Fibroblast of lung (primary cell): Measurements from ENCODE around the gene C11orf68. TPM values are rescaled to one million over a fixed set of nuclear protein-coding genes. Genes with fewer than 3 reads are reported as not detected.

Experiments used
- DNase-seq, 2 donors: peaks; one replicate each; pipeline versions ENCODE4 v3.0.0 to v3.0.0-alpha.2; 2010; ENCODE audit warnings: low read depth in 2 of 2
- H2AFZ ChIP-seq: 2 replicates; pipeline ENCODE4 v1.5.1; 2012; ENCODE audit warnings: low read length, control low read depth, inconsistent platforms
- H3K27ac ChIP-seq: 2 replicates; pipeline ENCODE4 v1.5.1; 2011; ENCODE audit warnings: low read length, control low read depth; ENCODE audit not compliant: insufficient read depth
- H3K27me3 ChIP-seq: 2 replicates; pipeline ENCODE4 v1.5.1; 2011; ENCODE audit warnings: mild to moderate bottlenecking, low read length; ENCODE audit not compliant: control insufficient read depth, insufficient read depth
- H3K36me3 ChIP-seq: 2 replicates; pipeline ENCODE4 v1.5.1; 2011; ENCODE audit warnings: low read length; ENCODE audit not compliant: control insufficient read depth, insufficient read depth
- H3K4me1 ChIP-seq: 2 replicates; pipeline ENCODE4 v1.5.1; 2011; ENCODE audit warnings: low read length; ENCODE audit not compliant: control insufficient read depth, insufficient read depth; ENCODE audit errors: extremely low read depth
- H3K4me2 ChIP-seq: 2 replicates; pipeline ENCODE4 v1.5.1; 2011; ENCODE audit warnings: low read length, control low read depth; ENCODE audit not compliant: insufficient read depth; ENCODE audit errors: extremely low read depth
- H3K4me3 ChIP-seq, 4 experiments: fragments of 200-600 bp in 1 of 4; sonication (generic) in 1 of 4; replicated peaks in 1 of 4; 2 replicates each; pipeline ENCODE4 v1.5.1; 2011 to 2016; ENCODE audit warnings: low read length in 4 of 4, low read depth in 3 of 4, mild to moderate bottlenecking in 3 of 4, control low read depth in 2 of 4, inconsistent platforms in 1 of 4, mixed read lengths in 1 of 4; ENCODE audit not compliant: insufficient read depth in 1 of 4; ENCODE audit errors: control extremely low read depth in 1 of 4
- H3K79me2 ChIP-seq: 2 replicates; pipeline ENCODE4 v1.5.1; 2012; ENCODE audit warnings: mild to moderate bottlenecking, low read length, inconsistent platforms; ENCODE audit not compliant: control insufficient read depth, insufficient read depth
- H3K9ac ChIP-seq: 2 replicates; pipeline ENCODE4 v1.5.1; 2011; ENCODE audit warnings: mild to moderate bottlenecking, low read length, control low read depth; ENCODE audit not compliant: insufficient read depth
- H3K9me3 ChIP-seq: 2 replicates; pipeline ENCODE4 v1.5.1; 2012; ENCODE audit warnings: low read depth, low read length; ENCODE audit not compliant: control insufficient read depth, insufficient read depth
- H4K20me1 ChIP-seq: 2 replicates; pipeline ENCODE4 v1.5.1; 2011; ENCODE audit warnings: low read length; ENCODE audit not compliant: control insufficient read depth, insufficient read depth; ENCODE audit errors: extremely low read depth
- EZH2 ChIP-seq: IDR thresholded peaks from 2 replicates; pipeline ENCODE4 v1.5.1; 2012; ENCODE audit warnings: low read length, control low read depth, mild to moderate bottlenecking; ENCODE audit errors: missing control alignments
- polyA plus RNA-seq, 2 donors: library from polyadenylated mRNA; depleted of rRNA in 1 of 2; stranded (reverse) in 1 of 2; unstranded in 1 of 2; fragments of >200 nt; gene quantifications; 2 replicates each; pipeline ENCODE4 v1.2.1, GENCODE V29; 2011 to 2012; ENCODE audit warnings: missing spikeins in 1 of 2
- total RNA-seq: library from RNA; depleted of rRNA; stranded (reverse); fragments of >200 nt; gene quantifications from 2 replicates; pipeline ENCODE4 v1.2.1, GENCODE V29; 2014
- TF ChIP-seq, protein P1 (sequence below), 2 donors: IDR thresholded peaks in 1 of 2; conservative IDR thresholded peaks in 1 of 2; 1 replicate in 1 of 2; 2 replicates in 1 of 2; pipeline ENCODE4 v1.5.1; 2011 to 2012; ENCODE audit warnings: low read length in 2 of 2, control low read depth in 1 of 2, inconsistent platforms in 1 of 2, low read depth in 1 of 2, mild to moderate bottlenecking in 1 of 2

The C11orf68 gene
- total and polyA plus RNA-seq, 2 donors (not counting 1 experiment from before 2014, with no cell fraction given), result 26.6 to 27.6 TPM

DNA sequence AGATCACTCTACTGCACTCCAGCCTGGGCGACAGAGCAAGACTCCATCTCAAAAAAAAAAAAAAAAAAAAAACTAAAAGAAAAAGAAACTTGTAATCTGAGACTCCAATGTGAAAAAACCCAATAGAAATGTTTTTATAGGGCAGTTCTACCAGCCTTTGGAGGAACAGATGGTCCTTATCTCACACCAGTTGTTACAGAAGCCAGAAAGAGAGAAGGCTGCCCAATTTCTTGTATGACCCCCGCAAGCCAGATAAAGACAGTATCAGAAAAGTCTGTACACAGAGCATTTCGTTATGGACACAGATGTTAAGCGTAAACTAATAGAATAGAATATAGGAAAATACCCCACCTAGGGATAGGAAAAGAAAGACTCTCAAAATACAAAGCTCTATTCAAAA, 15.2 kb upstream of the C11orf68 start:
- TF ChIP-seq, protein P1, sequence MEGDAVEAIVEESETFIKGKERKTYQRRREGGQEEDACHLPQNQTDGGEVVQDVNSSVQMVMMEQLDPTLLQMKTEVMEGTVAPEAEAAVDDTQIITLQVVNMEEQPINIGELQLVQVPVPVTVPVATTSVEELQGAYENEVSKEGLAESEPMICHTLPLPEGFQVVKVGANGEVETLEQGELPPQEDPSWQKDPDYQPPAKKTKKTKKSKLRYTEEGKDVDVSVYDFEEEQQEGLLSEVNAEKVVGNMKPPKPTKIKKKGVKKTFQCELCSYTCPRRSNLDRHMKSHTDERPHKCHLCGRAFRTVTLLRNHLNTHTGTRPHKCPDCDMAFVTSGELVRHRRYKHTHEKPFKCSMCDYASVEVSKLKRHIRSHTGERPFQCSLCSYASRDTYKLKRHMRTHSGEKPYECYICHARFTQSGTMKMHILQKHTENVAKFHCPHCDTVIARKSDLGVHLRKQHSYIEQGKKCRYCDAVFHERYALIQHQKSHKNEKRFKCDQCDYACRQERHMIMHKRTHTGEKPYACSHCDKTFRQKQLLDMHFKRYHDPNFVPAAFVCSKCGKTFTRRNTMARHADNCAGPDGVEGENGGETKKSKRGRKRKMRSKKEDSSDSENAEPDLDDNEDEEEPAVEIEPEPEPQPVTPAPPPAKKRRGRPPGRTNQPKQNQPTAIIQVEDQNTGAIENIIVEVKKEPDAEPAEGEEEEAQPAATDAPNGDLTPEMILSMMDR (conservative IDR thresholded peaks at IDR 0.05 in 1 of 2, IDR thresholded peaks at IDR 0.05 in 1 of 2; ENCODE audit: low read depth in 1 of 2, low read length in 2 of 2), result no peak
- TF ChIP-seq EZH2, result no peak
- Histone ChIP-seq H3K4me2 (no peak overlapping the region), H3K27me3 (no peaks in the 10 kb centered on the region), H3K9ac (no peak overlapping the region), H3K4me1 (no peaks in the 10 kb centered on the region), H2AFZ (no peak overlapping the region), H3K36me3 (no peaks in the 10 kb centered on the region), H3K4me3 (no peak overlapping the region), H3K27ac (no peak overlapping the region), H4K20me1 (no peaks in the 10 kb centered on the region), H3K79me2 (no peaks in the 10 kb centered on the region), H3K9me3 (no peaks in the 10 kb centered on the region)
- peak in 1 of 2 donors; percentile 80 for DNase-seq

DNA sequence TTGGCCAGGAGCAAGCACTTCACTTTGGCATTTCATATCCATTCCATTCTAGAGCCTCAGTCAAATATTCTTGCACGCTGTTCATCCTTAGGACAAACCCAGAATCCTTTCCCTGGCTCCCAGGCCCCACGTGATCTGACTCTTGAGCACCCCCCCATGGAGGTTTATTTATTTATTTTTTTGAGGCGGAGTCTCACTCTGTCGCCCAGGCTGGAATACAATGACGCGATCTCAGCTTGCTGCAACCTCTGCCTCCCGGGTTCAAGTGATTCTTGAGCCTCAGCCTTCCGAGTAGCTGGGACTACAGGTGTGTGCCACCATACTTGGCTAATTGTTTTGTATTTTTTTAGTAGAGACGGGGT, 13.7 kb upstream of the C11orf68 start:
- Histone ChIP-seq H3K9me3 (no peaks in the 10 kb centered on the region), H3K36me3 (no peaks in the 10 kb centered on the region), H3K27ac (no peak overlapping the region), H3K79me2 (no peaks in the 10 kb centered on the region), H3K4me1 (no peaks in the 10 kb centered on the region), H3K4me2 (no peak overlapping the region), H3K27me3 (no peaks in the 10 kb centered on the region), H3K4me3 (no peak overlapping the region), H4K20me1 (no peaks in the 10 kb centered on the region), H3K9ac (no peak overlapping the region), H2AFZ (no peak overlapping the region)
- peak in 1 of 2 donors; percentile 24 for DNase-seq
- TF ChIP-seq, protein P1 (conservative IDR thresholded peaks at IDR 0.05 in 1 of 2, IDR thresholded peaks at IDR 0.05 in 1 of 2; ENCODE audit: low read depth in 1 of 2, low read length in 2 of 2), result no peak
- TF ChIP-seq EZH2, result no peak

DNA sequence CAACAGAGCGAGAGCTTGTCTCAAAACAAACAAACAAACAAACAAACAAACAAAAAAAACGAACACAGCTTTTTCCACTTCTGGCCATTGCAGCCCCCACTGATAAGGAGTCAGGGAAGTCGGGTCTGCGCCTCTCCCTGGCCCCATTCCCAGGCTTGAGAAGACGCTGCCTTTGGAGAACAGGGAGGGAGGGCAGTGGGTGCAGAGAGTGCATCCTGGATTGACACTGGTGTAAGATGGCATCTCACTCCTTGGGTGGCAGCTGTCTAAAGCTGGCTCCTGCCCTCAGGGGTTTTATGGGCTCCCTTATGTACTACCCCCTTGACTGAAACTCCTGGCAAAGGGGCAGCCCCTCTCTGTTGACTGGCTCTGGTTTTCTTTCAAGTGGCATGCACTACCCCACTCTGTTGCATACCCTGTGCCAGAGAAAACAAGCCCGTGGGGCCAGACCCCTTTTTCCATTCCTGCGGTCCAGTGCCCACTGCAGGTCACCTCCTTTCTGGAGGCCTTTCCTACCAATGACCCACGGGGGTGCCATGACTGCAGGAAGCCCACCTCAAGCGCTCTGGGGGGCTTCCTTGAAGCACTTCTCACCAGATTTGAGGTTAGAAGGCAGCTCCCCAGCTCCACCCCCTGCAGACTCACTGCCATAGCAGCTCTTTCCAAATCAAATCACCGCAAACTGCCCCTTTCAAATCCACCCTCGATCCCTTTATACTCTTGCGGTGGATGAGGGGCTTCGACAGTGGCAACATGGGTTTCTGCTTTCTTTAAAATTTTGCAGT, 13.1 kb upstream of the C11orf68 start:
- Histone ChIP-seq H4K20me1 (no peaks in the 10 kb centered on the region), H3K79me2 (no peaks in the 10 kb centered on the region), H3K9ac (no peak overlapping the region), H3K36me3 (no peaks in the 10 kb centered on the region), H3K4me3 (no peak overlapping the region), H3K4me1 (no peaks in the 10 kb centered on the region), H3K27me3 (no peaks in the 10 kb centered on the region), H2AFZ (no peak overlapping the region), H3K4me2 (no peak overlapping the region), H3K27ac (no peak overlapping the region), H3K9me3 (no peaks in the 10 kb centered on the region)
- DNase-seq, result no peak
- TF ChIP-seq, protein P1 (conservative IDR thresholded peaks at IDR 0.05 in 1 of 2, IDR thresholded peaks at IDR 0.05 in 1 of 2; ENCODE audit: low read depth in 1 of 2, low read length in 2 of 2), result peak in 1 of 2 donors; percentile 5
- no peak for TF ChIP-seq EZH2
